NCI-H69 (cell line): ENCODE data around the gene CCDC63.
"Not testable (repeated sequence)": the region's sequence is repeated elsewhere in the genome, so short reads cannot be mapped to it uniquely, and the experiment has no call there.

Experiments used
- DNase-seq: peaks from one replicate; lab custom pipeline; 2025; lab: John Stamatoyannopoulos, UW

The CCDC63 gene

DNA sequence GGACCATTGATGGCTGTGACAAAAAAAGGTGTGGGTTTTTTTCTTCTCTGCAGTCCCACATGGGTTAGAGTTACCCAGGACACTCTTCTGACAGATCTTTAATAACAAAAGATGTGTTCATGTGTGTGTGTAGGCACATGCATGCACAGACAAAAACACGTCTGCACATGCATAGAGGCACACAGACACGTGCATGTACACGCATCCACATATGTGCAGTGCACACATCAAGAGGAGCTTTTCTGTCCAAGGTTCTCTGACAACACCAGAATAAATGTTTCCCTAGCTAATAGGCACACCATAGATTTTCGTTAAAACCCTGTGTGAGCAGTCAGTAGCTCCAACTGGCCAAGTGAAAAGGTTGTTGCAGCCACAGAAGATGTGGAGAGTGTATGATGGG lies 76.4 kb downstream of the CCDC63 start:
- no peak for DNase-seq

- DNase-seq: no peak
These were observed 77.0 kb downstream of the CCDC63 start for GRCh38 chr12:110923692-110924334.

- no peak for DNase-seq
These were observed 80.8 kb downstream of the CCDC63 start for GRCh38 chr12:110927546-110927945.

GRCh38 chr12:110928700-110929099 lies 81.9 kb downstream of the CCDC63 start:
- DNase-seq: no peak

GRCh38 chr12:110929818-110930217 lies 83.0 kb downstream of the CCDC63 start:
- DNase-seq: no peak

- no peak for DNase-seq
These were observed 83.8 kb downstream of the CCDC63 start for GRCh38 chr12:110930348-110931314.

- peak; percentile 11 for DNase-seq
These were observed 84.5 kb downstream of the CCDC63 start for GRCh38 chr12:110931315-110931728.

DNA sequence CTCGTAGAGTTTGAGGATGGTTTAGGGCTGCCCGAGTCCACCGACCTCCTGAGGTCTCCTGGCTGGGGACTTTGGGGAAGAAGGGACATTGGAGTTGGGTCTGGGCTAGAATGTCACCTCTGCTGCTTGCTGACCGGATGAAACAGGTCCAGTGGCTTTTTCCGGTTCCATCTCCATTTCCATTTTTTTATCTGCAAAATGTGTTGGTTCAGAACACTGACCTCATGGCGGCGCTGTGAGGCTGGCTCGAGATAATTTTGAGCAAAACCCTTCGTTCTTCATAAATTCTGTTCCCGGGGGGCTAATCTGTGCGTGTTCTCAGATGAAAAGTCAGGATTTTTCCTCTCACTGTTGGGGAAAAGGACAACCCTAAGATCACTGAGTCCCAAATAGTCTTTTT lies 85.3 kb downstream of the CCDC63 start:
- DNase-seq: peak; percentile 29

DNA sequence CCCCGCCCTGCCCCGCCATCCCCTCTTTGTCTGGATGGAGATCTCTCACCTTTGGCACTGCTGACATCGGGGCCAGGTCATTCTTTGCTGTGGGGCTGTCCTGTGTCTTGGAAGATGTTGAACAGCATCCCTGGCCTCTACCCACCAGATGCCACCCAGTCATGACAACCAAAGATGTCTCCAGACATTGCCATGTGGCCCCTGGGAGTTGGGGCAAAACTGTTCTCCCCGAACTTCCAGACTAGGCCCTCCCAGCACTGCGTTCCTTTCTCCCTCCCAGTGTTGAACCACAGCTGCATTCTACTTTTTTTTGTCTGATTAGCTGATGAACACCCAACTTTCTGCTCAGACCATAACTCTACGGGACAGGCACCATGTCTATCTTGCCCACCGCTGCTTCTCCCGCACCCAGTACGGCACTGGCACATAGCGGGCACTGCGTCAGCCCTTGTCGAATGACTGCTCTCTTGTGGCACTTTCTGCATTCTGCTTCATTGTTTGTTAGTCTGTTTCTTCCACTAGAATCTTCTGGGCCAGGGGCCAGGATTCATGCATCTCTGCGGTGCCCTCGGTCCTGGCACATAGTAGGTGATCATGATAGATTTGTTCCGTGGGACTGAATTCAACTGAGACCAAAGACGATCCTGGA lies 86.7 kb downstream of the CCDC63 start:
- DNase-seq: no peak

GRCh38 chr12:110934093-110934852 lies 87.5 kb downstream of the CCDC63 start:
- DNase-seq: no peak

DNA sequence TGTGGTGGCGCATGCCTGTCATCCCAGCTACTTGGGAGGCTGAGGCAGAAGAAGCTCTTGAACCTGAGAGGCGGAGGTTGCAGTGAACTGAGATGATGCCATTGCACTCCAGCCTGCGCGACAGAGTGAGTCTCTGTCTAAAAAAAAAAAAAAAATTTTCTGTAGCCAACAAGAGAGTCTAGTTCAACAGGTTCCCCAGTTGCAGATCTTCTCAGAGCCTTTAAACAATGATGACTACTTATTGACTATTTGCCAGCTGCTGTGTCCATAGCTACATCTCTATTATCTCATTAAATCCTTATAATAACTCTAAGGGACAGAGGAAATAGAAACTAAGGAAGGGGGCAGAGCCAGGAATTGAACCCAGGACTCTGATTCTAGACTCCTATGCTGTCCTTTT lies 88.8 kb downstream of the CCDC63 start:
- no peak for DNase-seq

GRCh38 chr12:110936367-110937103 lies 89.7 kb downstream of the CCDC63 start:
- DNase-seq: no peak

DNA sequence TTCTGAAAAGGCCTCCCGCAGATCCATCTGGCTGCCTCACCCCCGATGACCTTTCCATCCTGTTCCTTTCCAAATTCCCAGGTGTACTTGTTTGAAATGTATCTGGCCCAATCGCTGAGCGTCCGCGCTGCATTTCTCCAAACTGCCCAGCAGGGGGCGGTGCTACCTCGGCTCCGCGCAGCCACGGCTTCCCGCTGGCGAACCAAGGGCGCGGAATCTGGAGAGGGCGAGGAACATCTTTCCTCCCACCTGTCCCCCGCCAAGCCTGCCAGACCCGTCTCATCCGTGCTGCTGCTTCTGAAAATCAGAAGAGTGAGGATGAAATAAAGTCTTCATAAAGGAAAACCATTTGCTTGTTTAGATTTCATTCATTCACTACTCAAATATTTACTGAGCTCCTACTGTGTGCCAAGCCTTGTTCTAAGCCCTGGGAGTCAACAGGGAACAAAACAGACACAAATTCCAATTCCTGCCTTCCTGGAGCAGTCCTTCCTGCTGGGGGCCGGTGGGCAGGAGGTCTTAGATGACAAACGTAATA lies 90.4 kb downstream of the CCDC63 start:
- peak; percentile 95 for DNase-seq

GRCh38 chr12:110940296-110940695 lies 93.5 kb downstream of the CCDC63 start:
- DNase-seq: no peak

GRCh38 chr12:110940933-110941332 lies 94.1 kb downstream of the CCDC63 start:
- peak; percentile 67 for DNase-seq

DNA sequence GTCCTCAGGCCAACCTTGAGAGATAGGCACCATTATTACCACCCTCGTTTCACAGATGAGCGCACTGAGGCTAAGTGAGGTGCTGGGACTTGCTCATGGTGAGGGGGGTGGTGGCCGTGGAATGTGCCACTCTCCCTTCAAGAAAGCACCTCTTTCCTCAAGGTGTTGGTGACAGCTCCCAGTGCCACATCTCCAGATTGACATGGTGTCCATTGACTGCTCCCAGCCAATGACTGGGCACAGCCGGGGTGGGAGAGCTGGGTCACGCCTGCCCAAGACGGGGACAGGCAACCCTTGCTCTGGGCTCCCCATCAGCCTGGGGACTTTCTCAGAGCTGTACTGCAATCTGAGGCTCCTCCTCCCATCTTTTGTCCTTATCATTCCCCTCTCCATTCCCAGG lies 94.6 kb downstream of the CCDC63 start:
- no peak for DNase-seq

DNA sequence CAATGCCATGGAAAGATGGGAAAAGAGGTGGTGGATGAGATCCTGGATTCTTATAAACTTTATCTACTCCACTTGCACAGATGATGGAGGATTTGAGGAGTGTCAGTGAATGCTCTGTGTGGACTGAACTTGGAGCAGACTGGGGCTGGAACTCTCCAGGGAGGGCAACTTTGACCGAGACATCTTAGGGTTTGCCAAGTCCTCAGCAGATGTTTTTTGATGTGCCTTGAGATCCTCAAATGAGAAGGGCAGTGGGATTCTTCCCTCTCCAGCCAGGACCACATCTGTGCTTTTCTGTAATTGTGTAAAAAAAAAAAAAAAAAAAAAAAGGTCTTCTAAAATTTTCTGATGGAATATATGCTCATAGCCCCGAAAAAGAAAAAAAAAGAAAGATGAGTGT lies 96.6 kb downstream of the CCDC63 start:
- no peak for DNase-seq

DNA sequence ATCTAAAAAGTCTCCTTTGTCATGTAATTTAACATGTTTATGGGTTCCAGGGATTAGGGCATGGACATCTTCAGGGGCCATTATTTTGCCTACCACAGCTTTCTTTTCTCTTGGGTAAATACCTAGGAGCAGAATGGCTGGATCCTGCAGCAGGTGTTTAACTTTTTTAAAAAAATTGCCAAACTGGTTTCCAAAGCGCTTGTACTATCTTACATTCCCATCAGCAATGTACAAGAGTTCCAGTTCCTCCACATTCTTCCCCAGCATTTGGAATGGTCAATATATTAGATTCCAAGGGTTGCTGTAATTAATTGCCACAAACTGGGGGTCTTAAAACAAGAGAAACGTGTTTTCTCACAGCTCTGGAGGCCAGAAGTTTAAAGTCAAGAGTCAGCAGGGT lies 101.3 kb downstream of the CCDC63 start:
- no peak for DNase-seq

DNA sequence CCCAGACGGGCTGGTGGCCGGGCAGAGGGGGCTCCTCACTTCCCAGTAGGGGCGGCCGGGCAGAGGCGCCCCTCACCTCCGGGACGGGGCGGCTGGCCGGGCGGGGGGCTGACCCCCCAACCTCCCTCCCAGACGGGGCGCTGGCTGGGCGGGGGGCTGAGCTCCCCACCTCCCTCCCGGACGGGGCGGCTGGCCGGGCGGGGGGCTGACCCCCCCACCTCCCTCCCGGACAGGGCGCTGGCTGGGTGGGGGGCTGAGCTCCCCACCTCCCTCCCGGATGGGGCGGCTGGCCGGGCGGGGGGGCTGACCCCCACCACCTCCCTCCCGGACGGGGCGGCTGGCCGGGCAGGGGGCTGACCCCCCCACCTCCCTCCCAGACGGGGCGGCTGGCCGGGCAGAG lies 103.7 kb downstream of the CCDC63 start:
- DNase-seq: not testable (repeated sequence)

- not testable (repeated sequence) for DNase-seq
These were observed 104.1 kb downstream of the CCDC63 start for GRCh38 chr12:110950867-110951266.
